ENCODE results near the gene BICD1.

DNA sequence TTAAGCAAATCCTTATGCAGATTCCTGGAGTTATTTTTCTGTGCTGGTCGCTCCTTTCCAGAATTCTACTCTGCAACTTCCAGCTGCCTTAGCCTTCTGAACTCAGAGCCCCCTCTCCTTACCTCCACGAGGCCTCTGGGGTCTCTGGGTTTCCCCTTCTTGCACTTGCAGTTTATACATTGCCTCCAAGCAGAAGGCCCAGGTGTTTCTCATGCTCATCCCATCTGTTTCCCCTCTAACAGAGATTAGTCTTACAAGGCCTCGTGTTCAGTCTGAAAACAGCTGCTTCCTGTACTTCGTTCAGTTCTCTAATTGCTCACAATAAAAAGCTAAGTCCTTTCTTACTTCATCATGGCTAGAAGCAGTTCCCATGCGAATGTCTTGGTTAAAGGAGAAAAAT, 158.3 kb downstream of the BICD1 start:
- TF ChIP-seq, protein P1, sequence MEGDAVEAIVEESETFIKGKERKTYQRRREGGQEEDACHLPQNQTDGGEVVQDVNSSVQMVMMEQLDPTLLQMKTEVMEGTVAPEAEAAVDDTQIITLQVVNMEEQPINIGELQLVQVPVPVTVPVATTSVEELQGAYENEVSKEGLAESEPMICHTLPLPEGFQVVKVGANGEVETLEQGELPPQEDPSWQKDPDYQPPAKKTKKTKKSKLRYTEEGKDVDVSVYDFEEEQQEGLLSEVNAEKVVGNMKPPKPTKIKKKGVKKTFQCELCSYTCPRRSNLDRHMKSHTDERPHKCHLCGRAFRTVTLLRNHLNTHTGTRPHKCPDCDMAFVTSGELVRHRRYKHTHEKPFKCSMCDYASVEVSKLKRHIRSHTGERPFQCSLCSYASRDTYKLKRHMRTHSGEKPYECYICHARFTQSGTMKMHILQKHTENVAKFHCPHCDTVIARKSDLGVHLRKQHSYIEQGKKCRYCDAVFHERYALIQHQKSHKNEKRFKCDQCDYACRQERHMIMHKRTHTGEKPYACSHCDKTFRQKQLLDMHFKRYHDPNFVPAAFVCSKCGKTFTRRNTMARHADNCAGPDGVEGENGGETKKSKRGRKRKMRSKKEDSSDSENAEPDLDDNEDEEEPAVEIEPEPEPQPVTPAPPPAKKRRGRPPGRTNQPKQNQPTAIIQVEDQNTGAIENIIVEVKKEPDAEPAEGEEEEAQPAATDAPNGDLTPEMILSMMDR (conservative IDR thresholded peaks at IDR 0.05) = no peak
- TF ChIP-seq EZH2 (IDR thresholded peaks at IDR 0.05; ENCODE audit: low read depth) = no peak

Measured in PC-9 (cell line).